HCT116 (cell line): ENCODE measurements around the gene TMEM232. TPM values are rescaled to one million over a fixed set of nuclear protein-coding genes. Genes with fewer than 3 reads are reported as not detected.

ENCODE experiments used
- ATAC-seq: fragments of 200-7000 bp; cut with Tn5 transposase; 2 replicates; pipeline ENCODE4 v1.9.1; 2020; ENCODE audit warnings: mild to moderate bottlenecking, moderate library complexity
- BruUV-seq: library from RNA; stranded (reverse); fragments of 400-500 nt; replicated peaks from 2 replicates; lab custom pipeline; 2021; lab: Mats Ljungman, UMichigan
- CTCF ChIA-PET: fragments of 300-600 bp; sonication (Branson Sonifier 250); formaldehyde crosslinking; loops from one replicate; lab custom pipeline; 2021; ENCODE audit warnings: antibody characterized with exemption; lab: Charles Lee
- POLR2A ChIA-PET: fragments of 300-600, 350-600 bp; sonication (Branson Sonifier 250); formaldehyde crosslinking; loops from one replicate; lab custom pipeline; 2021; ENCODE audit warnings: antibody characterized with exemption; lab: Charles Lee
- RAD21 ChIA-PET, 2 experiments: fragments of 300-600 bp; sonication (Branson Sonifier 250); formaldehyde crosslinking; loops; one replicate each; lab custom pipeline; 2023; ENCODE audit warnings: low total read pairs in 2 of 2; ENCODE audit not compliant: uncharacterized antibody in 2 of 2, unreplicated experiment in 2 of 2, low non-redundant PET in 1 of 2; lab: Charles Lee
- DNase-seq: peaks from one replicate; pipeline ENCODE4 v3.0.0-alpha.2; 2010; ENCODE audit warnings: low read depth, low spot score
- H2AFZ ChIP-seq: fragments of 200-600 bp; shearing (Covaris generic), sonication (generic); 2 replicates; pipeline ENCODE4 v1.6.1; 2017; ENCODE audit warnings: low read depth, mixed run types, mixed read lengths, antibody characterized with exemption, low read length; ENCODE audit not compliant: poor library complexity, severe bottlenecking
- H3K27ac ChIP-seq: 2 replicates; pipeline ENCODE4 v1.5.1; 2012; ENCODE audit warnings: low read depth, low read length
- H3K27me3 ChIP-seq: fragments of 200-600 bp; sonication (generic); 2 replicates; pipeline ENCODE4 v1.6.1; 2016; ENCODE audit warnings: mixed run types, low read length, mixed read lengths; ENCODE audit not compliant: insufficient read depth
- H3K36me3 ChIP-seq, 2 experiments: fragments of 200-500 bp in 1 of 2; fragments of 200-600 bp in 1 of 2; sonication (Bioruptor generic) in 1 of 2; sonication (generic) in 1 of 2; 2 replicates each; pipeline versions ENCODE4 v1.5.1 to v1.6.1; 2014 to 2016; ENCODE audit warnings: low read length in 2 of 2, inconsistent platforms in 1 of 2, mixed read lengths in 1 of 2, mixed run types in 1 of 2; ENCODE audit not compliant: insufficient read depth in 2 of 2, control insufficient read depth in 1 of 2
- H3K4me1 ChIP-seq, 2 experiments: fragments of 200-600 bp in 1 of 2; sonication (generic) in 1 of 2; 2 replicates each; pipeline versions ENCODE4 v1.5.1 to v1.6.1; 2012 to 2017; ENCODE audit warnings: low read length in 2 of 2, inconsistent platforms in 1 of 2, mild to moderate bottlenecking in 1 of 2, mixed read lengths in 1 of 2, mixed run types in 1 of 2, moderate library complexity in 1 of 2; ENCODE audit not compliant: insufficient read depth in 2 of 2, control insufficient read depth in 1 of 2
- H3K4me2 ChIP-seq: fragments of 200-600 bp; sonication (generic); 2 replicates; pipeline ENCODE4 v1.6.1; 2017; ENCODE audit warnings: mixed run types, low read length, mixed read lengths
- H3K4me3 ChIP-seq, 2 experiments: fragments of 200-600 bp in 1 of 2; sonication (generic) in 1 of 2; replicated peaks in 1 of 2; 2 replicates each; pipeline ENCODE4 v1.5.1; 2011 to 2016; ENCODE audit warnings: low read length in 2 of 2, control low read depth in 1 of 2, low read depth in 1 of 2, mild to moderate bottlenecking in 1 of 2, mixed read lengths in 1 of 2, mixed run types in 1 of 2
- H3K79me2 ChIP-seq: fragments of 200-600 bp; sonication (generic); 2 replicates; pipeline ENCODE4 v1.6.1; 2017; ENCODE audit warnings: mild to moderate bottlenecking, mixed run types, low read length, moderate library complexity, mixed read lengths; ENCODE audit not compliant: insufficient read depth
- H3K9ac ChIP-seq: fragments of 200-600 bp; sonication (generic); 2 replicates; pipeline ENCODE4 v1.6.1; 2016; ENCODE audit warnings: low read length, mixed read lengths
- H3K9me2 ChIP-seq: fragments of 200-600 bp; sonication (generic), shearing (Covaris generic); 2 replicates; pipeline ENCODE4 v1.6.1; 2017; ENCODE audit warnings: mixed run types, mild to moderate bottlenecking, moderate library complexity; ENCODE audit not compliant: insufficient read depth
- H3K9me3 ChIP-seq, 2 experiments: fragments of 200-500 bp in 1 of 2; fragments of 200-600 bp in 1 of 2; sonication (Bioruptor generic) in 1 of 2; sonication (generic) in 1 of 2; 2 replicates each; pipeline ENCODE4 v1.6.1; 2014 to 2017; ENCODE audit warnings: low read length in 2 of 2, mixed read lengths in 2 of 2, inconsistent platforms in 1 of 2, low read depth in 1 of 2, mild to moderate bottlenecking in 1 of 2, mixed run types in 1 of 2, moderate library complexity in 1 of 2; ENCODE audit not compliant: control insufficient read depth in 1 of 2, insufficient read depth in 1 of 2
- H4K20me1 ChIP-seq: fragments of 200-600 bp; sonication (generic), shearing (Covaris generic); 2 replicates; pipeline ENCODE4 v1.6.1; 2017; ENCODE audit warnings: mixed run types, mild to moderate bottlenecking, moderate library complexity; ENCODE audit not compliant: insufficient read depth
- CBX3 ChIP-seq: IDR thresholded peaks from 2 replicates; pipeline ENCODE4 v1.6.1; 2012; ENCODE audit warnings: low read depth
- CEBPB ChIP-seq: IDR thresholded peaks from 2 replicates; pipeline ENCODE4 v1.6.1; 2012; ENCODE audit warnings: low read depth
- CTCF ChIP-seq, 3 experiments: fragments of 200-600 bp in 1 of 3; sonication (generic) in 1 of 3; IDR thresholded peaks in 2 of 3; conservative IDR thresholded peaks in 1 of 3; 2 replicates each; pipeline ENCODE4 v1.5.1; 2012 to 2017; ENCODE audit warnings: low read depth in 2 of 3, low read length in 2 of 3, antibody characterized with exemption in 1 of 3, borderline replicate concordance in 1 of 3, control low read depth in 1 of 3, mild to moderate bottlenecking in 1 of 3, mixed read lengths in 1 of 3, mixed run types in 1 of 3, moderate library complexity in 1 of 3; ENCODE audit not compliant: insufficient read depth in 1 of 3
- EGR1 ChIP-seq: IDR thresholded peaks from 2 replicates; pipeline ENCODE4 v1.6.1; 2012; ENCODE audit warnings: low read depth
- ELF1 ChIP-seq: IDR thresholded peaks from 2 replicates; pipeline ENCODE4 v1.6.1; 2012; ENCODE audit warnings: low read depth, borderline replicate concordance
- EZH2 ChIP-seq: fragments of 200-600 bp; sonication (generic); IDR thresholded peaks from 2 replicates; pipeline ENCODE4 v1.6.1; 2017; ENCODE audit warnings: antibody characterized with exemption, mixed run types
- EZH2phosphoT487 ChIP-seq: fragments of 200-600 bp; IDR thresholded peaks from 2 replicates; pipeline ENCODE4 v1.6.1; 2018; ENCODE audit warnings: antibody characterized with exemption, borderline replicate concordance
- FOSL1 ChIP-seq: IDR thresholded peaks from 2 replicates; pipeline ENCODE4 v1.6.1; 2012; ENCODE audit warnings: low read depth
- JUND ChIP-seq: IDR thresholded peaks from 2 replicates; pipeline ENCODE4 v1.6.1; 2012
- MAX ChIP-seq: IDR thresholded peaks from 2 replicates; pipeline ENCODE4 v1.6.1; 2012
- POLR2AphosphoS5 ChIP-seq: IDR thresholded peaks from 2 replicates; pipeline ENCODE4 v1.6.1; 2011; ENCODE audit warnings: mild to moderate bottlenecking, low read depth, low read length, moderate library complexity
- RAD21 ChIP-seq: IDR thresholded peaks from 2 replicates; pipeline ENCODE4 v1.6.1; 2012; ENCODE audit warnings: low read depth, mild to moderate bottlenecking
- REST ChIP-seq: IDR thresholded peaks from 2 replicates; pipeline ENCODE4 v1.6.1; 2012; ENCODE audit warnings: low read depth
- SP1 ChIP-seq: IDR thresholded peaks from 2 replicates; pipeline ENCODE4 v1.6.1; 2012; ENCODE audit warnings: low read depth
- SRF ChIP-seq: IDR thresholded peaks from 2 replicates; pipeline ENCODE4 v1.6.1; 2012; ENCODE audit warnings: low read depth
- TCF7L2 ChIP-seq: IDR thresholded peaks from 2 replicates; pipeline ENCODE4 v1.7.0; 2011; ENCODE audit warnings: borderline replicate concordance, inconsistent platforms; ENCODE audit not compliant: insufficient read depth, insufficient read length; ENCODE audit errors: extremely low read depth
- YY1 ChIP-seq: IDR thresholded peaks from 2 replicates; pipeline ENCODE4 v1.6.1; 2011; ENCODE audit warnings: low read length, low read depth, moderate library complexity, mild to moderate bottlenecking; ENCODE audit not compliant: insufficient replicate concordance; ENCODE audit errors: extremely low read depth
- ZBTB33 ChIP-seq: IDR thresholded peaks from 2 replicates; pipeline ENCODE4 v1.6.1; 2011; ENCODE audit warnings: mild to moderate bottlenecking, low read length, moderate library complexity; ENCODE audit not compliant: insufficient replicate concordance; ENCODE audit errors: extremely low read depth
- ZFX ChIP-seq: fragments of 450-650 bp; IDR thresholded peaks from 2 replicates; pipeline ENCODE4 v1.6.1; 2017
- ZNF274 ChIP-seq: fragments of 200-500 bp; sonication (Bioruptor generic); IDR thresholded peaks from 2 replicates; pipeline ENCODE4 v1.6.1; 2014; ENCODE audit warnings: mild to moderate bottlenecking, low read depth, low read length, inconsistent platforms
- intact Hi-C: fragments of 100-400 bp; cut with micrococcal nuclease; formaldehyde crosslinking; loops from 2 replicates; pipeline ENCODE4 v1.10.0; 2022
- total RNA-seq: library from RNA; stranded (reverse); gene quantifications from one replicate; pipeline ENCODE4 v1.2.1, GENCODE V29; 2021; ENCODE audit not compliant: unreplicated experiment

TMEM232 gene
- total RNA-seq, 1 experiment from 2014 or later, result 1.2 TPM

GRCh38 chr5:110409571-110409970 lies 316.9 kb downstream of the TMEM232 start:
- H3K27me3 ChIP-seq, result no peaks in the 10 kb centered on the region
- H3K9ac ChIP-seq, result no peak overlapping the region
- no peak for ATAC-seq
- H3K4me3 ChIP-seq, result no peak overlapping the region
- intact Hi-C loops, result no loop called here
- H3K4me2 ChIP-seq, result no peak overlapping the region
- H3K79me2 ChIP-seq, result no peaks in the 10 kb centered on the region
- no peak overlapping the region for H2AFZ ChIP-seq
- DNase-seq, result no peak
- no peaks in the 10 kb centered on the region for H3K9me3 ChIP-seq
- no TSS peak for BruUV-seq
- ChIA-PET RAD21 (interaction anchor here in 1 of 2 experiments (0.6 kb wide), 1 partner anchor 669 kb away, joined by 3 read pairs; no protein-coding TSS in a partner anchor), POLR2A (no interaction called here), CTCF (no interaction called here)
- H3K4me1 ChIP-seq, result no peaks in the 10 kb centered on the region
- no peaks in the 10 kb centered on the region; the same call in 1 of the 2 replicates for H4K20me1 ChIP-seq
- no peak for TF ChIP-seq ZNF274
- TF ChIP-seq SP1, result no peak
- TF ChIP-seq FOSL1, result no peak
- TF ChIP-seq EZH2phosphoT487, result no peak
- TF ChIP-seq CTCF (IDR thresholded peaks at IDR 0.05 in 2 of 3, conservative IDR thresholded peaks at IDR 0.05 in 1 of 3; ENCODE audit: borderline replicate concordance in 1 of 3, insufficient read depth in 1 of 3, low read depth in 2 of 3, low read length in 2 of 3), result no peak
- no peak for TF ChIP-seq REST
- TF ChIP-seq CBX3, result no peak
- no peak for TF ChIP-seq RAD21
- TF ChIP-seq ZFX, result no peak
- TF ChIP-seq TCF7L2, result no peak
- no peak for TF ChIP-seq EGR1
- no peak for TF ChIP-seq POLR2AphosphoS5
- TF ChIP-seq ZBTB33, result no peak
- no peak for TF ChIP-seq CEBPB
- no peak for TF ChIP-seq YY1
- no peak for TF ChIP-seq SRF
- TF ChIP-seq MAX, result no peak
- TF ChIP-seq ELF1, result no peak
- no peak for TF ChIP-seq JUND
- no peak for TF ChIP-seq EZH2
- TF ChIP-seq, all 23 proteins: peak for 0
- Histone ChIP-seq H3K27ac (no peak overlapping the region), H3K36me3 (no peaks in the 10 kb centered on the region), H3K9me2 (no peaks in the 10 kb centered on the region)
